GM21367 (cell line): Measurements from ENCODE around the gene RPL39L.
"Not testable (repeated sequence)": the region's sequence is repeated elsewhere in the genome, so short reads cannot be mapped to it uniquely, and the experiment has no call there.

Experiments
- ATAC-seq: cut with Tn5 transposase; IDR thresholded peaks from one replicate; pipeline ENCODE4 v1.9.1; 2021; ENCODE audit not compliant: unreplicated experiment

Gene RPL39L

GRCh38 chr3:187139126-187139894 is at the start of gene RPL39L:
TSS of gene RPL39L (minus strand) at chr3:187139496. CDS start at chr3:187121300, 18,196 bp downstream.
- ATAC-seq, result peak; percentile 94

- ATAC-seq, result no peak
These were observed 49.6 kb upstream of the RPL39L start for GRCh38 chr3:187188931-187189330.

GRCh38 chr3:187186801-187187421 is 47.6 kb upstream of the RPL39L start:
- no peak for ATAC-seq

- no peak for ATAC-seq
These were observed 47.1 kb upstream of the RPL39L start for GRCh38 chr3:187186375-187186774.

- ATAC-seq, result no peak
These were observed 46.5 kb upstream of the RPL39L start for GRCh38 chr3:187185759-187186158.

- ATAC-seq, result no peak
These were observed 44.6 kb upstream of the RPL39L start for GRCh38 chr3:187183903-187184302.

- no peak for ATAC-seq
These were observed 44.0 kb upstream of the RPL39L start for GRCh38 chr3:187183210-187183862.

GRCh38 chr3:187181454-187182170 is 42.3 kb upstream of the RPL39L start:
- ATAC-seq, result no peak

- ATAC-seq, result no peak
These were observed 33.6 kb upstream of the RPL39L start for GRCh38 chr3:187172929-187173328.

- not testable (repeated sequence) for ATAC-seq
These were observed 31.6 kb upstream of the RPL39L start for GRCh38 chr3:187170911-187171310.

- ATAC-seq, result no peak
These were observed 30.1 kb upstream of the RPL39L start for GRCh38 chr3:187169231-187169960.

- no peak for ATAC-seq
These were observed 28.5 kb upstream of the RPL39L start for GRCh38 chr3:187167777-187168176.

GRCh38 chr3:187166750-187167149 is 27.5 kb upstream of the RPL39L start:
- ATAC-seq, result no peak

GRCh38 chr3:187165144-187165543 is 25.8 kb upstream of the RPL39L start:
- no peak for ATAC-seq

GRCh38 chr3:187162265-187162953 is 23.1 kb upstream of the RPL39L start:
- no peak for ATAC-seq

- ATAC-seq, result no peak
These were observed 22.3 kb upstream of the RPL39L start for GRCh38 chr3:187161556-187161955.

- ATAC-seq, result no peak
These were observed 11.3 kb upstream of the RPL39L start for GRCh38 chr3:187150599-187150998.

GRCh38 chr3:187150186-187150585 is 10.9 kb upstream of the RPL39L start:
- ATAC-seq, result no peak

- no peak for ATAC-seq
These were observed 7.1 kb upstream of the RPL39L start for GRCh38 chr3:187146389-187146788.
